BLaER1 (cell line): ENCODE data around the gene HAPSTR1.

Source experiments
- H3K27ac ChIP-seq: shearing (Covaris generic); formaldehyde crosslinking; 2 replicates; pipeline ENCODE4 v1.8.1; 2022
- H3K27me3 ChIP-seq: shearing (Covaris generic); formaldehyde crosslinking; 2 replicates; pipeline ENCODE4 v1.8.1; 2022
- H3K36me3 ChIP-seq: shearing (Covaris generic); formaldehyde crosslinking; 2 replicates; pipeline ENCODE4 v1.8.1; 2022
- H3K4me1 ChIP-seq: shearing (Covaris generic); formaldehyde crosslinking; 2 replicates; pipeline ENCODE4 v1.8.1; 2022
- H3K4me2 ChIP-seq: shearing (Covaris generic); formaldehyde crosslinking; 2 replicates; pipeline ENCODE4 v1.8.1; 2022
- H3K4me3 ChIP-seq: shearing (Covaris generic); formaldehyde crosslinking; 2 replicates; pipeline ENCODE4 v1.8.1; 2022
- H3K9ac ChIP-seq: shearing (Covaris generic); formaldehyde crosslinking; 2 replicates; pipeline ENCODE4 v1.8.1; 2022
- H3K9me3 ChIP-seq: shearing (Covaris generic); formaldehyde crosslinking; 2 replicates; pipeline ENCODE4 v1.8.1; 2022
- H4K20me1 ChIP-seq: shearing (Covaris generic); formaldehyde crosslinking; 2 replicates; pipeline ENCODE4 v1.8.1; 2022
- Cebpa-rat ChIP-seq: shearing (Covaris generic); IDR thresholded peaks from 2 replicates; pipeline ENCODE4 v1.8.1; 2022

The HAPSTR1 gene

DNA sequence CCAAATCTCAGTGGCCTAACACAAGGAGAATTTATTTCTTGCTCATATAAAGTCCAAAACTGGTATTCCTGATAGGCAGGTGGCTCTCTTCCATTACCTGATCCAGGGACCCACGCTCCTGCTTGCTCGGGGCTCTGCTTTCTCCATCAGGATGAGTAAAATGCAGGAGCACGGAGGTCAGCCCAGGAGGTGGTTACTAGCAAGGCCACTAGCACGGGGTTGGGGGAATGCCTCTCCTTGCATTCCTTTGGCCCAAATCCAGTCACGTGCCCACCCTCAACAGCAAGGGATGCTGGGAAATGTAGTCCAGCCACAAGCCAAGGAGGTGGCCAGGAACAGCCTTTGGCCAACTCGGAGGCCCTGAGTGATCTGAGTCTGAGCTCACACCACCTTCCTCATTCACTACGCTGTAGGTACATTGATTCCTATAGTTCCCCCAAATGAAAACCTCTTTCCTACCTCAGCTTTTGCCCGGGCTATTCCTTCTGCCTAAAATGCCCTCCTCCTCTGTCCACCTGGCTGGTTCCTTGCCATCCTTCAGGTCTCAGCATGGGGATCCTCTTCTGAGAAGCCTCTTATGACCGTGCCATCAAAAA is 38.3 kb upstream of the HAPSTR1 start:
- H3K36me3 ChIP-seq = no peaks in the 10 kb centered on the region
- peaks cover 47% of the 10 kb centered on the region for H3K4me1 ChIP-seq
- H3K27me3 ChIP-seq = no peaks in the 10 kb centered on the region
- no peak overlapping the region for H3K4me2 ChIP-seq
- H3K9me3 ChIP-seq = peaks cover 8% of the 10 kb centered on the region; the same call in 1 of the 2 replicates
- H3K9ac ChIP-seq = no peak overlapping the region
- TF ChIP-seq Cebpa-rat = no peak
- no peaks in the 10 kb centered on the region for H4K20me1 ChIP-seq
- H3K27ac ChIP-seq = no peak overlapping the region
- no peak overlapping the region for H3K4me3 ChIP-seq

DNA sequence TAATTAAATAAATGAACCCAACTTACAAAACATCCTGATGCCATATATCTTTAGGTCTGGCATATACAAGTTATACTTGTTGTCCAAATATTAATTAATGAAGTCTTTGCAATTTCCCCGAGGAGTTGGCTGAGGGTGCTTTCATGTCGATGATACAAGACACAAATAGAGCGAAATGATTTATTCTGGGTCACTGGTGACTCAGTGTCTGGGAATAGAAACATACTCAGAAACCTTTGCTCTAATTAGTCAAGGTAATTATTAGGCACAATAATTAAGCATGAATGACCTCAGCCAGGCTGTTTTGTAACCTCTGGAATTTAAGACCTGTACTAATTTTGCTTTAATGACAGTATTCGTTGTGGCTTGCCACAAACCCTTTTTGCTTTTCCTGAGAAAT is 37.0 kb upstream of the HAPSTR1 start:
- Histone ChIP-seq H3K36me3 (no peaks in the 10 kb centered on the region), H3K27me3 (no peaks in the 10 kb centered on the region), H4K20me1 (no peaks in the 10 kb centered on the region), H3K9me3 (peaks cover 21% of the 10 kb centered on the region), H3K4me1 (peaks cover 57% of the 10 kb centered on the region), H3K9ac (no peak overlapping the region), H3K4me3 (no peak overlapping the region), H3K4me2 (peak overlapping the region; percentile 23), H3K27ac (no peak overlapping the region)
- no peak for TF ChIP-seq Cebpa-rat

DNA sequence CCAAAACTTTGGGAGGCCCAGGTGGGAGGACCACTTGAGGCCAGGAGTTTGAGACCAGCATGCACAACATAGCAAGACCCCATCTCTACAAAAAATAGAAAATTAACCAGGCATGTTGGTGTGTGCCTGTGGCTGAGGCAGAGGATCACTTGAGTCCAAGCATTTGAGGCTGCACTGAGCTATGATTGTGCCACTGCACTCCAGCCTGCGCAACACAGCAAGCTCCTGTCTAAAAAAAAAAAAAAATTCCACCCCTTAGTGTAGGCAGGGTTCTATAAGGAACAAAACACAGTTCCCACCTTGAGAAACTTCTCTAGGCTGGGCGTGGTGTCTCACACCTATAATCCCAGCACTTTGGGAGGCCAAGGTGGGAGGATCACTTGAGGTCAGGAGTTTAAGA is 36.3 kb upstream of the HAPSTR1 start:
- Histone ChIP-seq H3K4me3 (no peak overlapping the region), H3K27ac (no peak overlapping the region; the same call in 1 of the 2 replicates), H3K27me3 (no peaks in the 10 kb centered on the region), H3K36me3 (no peaks in the 10 kb centered on the region), H3K9me3 (peaks cover 26% of the 10 kb centered on the region), H3K4me2 (peak overlapping the region; percentile 23), H3K4me1 (peaks cover 64% of the 10 kb centered on the region), H3K9ac (no peak overlapping the region), H4K20me1 (no peaks in the 10 kb centered on the region)
- no peak for TF ChIP-seq Cebpa-rat

DNA sequence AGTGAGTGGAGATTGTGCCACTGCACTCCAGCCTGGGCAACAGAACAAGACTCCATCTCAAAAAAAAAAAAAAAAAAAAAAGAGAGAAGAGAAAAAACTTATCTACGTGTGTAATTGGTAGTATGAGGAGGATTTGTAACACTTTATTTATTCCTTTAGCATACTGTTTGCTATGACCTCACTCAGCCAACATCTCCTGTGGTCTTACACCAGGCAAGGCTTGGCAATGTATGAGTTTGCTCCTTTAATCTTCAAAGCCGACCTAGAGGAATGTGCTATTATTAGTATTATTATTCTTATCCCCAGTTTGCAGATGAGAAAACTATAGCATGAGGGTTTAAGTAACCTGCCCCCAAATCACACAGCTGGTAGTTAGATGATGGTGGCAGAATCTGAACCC is 35.8 kb upstream of the HAPSTR1 start:
- Histone ChIP-seq H4K20me1 (no peaks in the 10 kb centered on the region), H3K9ac (no peak overlapping the region), H3K27me3 (no peaks in the 10 kb centered on the region), H3K27ac (peak overlapping the region; percentile 31; the same call in 1 of the 2 replicates), H3K4me2 (no peak overlapping the region), H3K36me3 (no peaks in the 10 kb centered on the region), H3K4me3 (no peak overlapping the region), H3K4me1 (peaks cover 69% of the 10 kb centered on the region), H3K9me3 (peaks cover 26% of the 10 kb centered on the region)
- TF ChIP-seq Cebpa-rat = no peak

DNA sequence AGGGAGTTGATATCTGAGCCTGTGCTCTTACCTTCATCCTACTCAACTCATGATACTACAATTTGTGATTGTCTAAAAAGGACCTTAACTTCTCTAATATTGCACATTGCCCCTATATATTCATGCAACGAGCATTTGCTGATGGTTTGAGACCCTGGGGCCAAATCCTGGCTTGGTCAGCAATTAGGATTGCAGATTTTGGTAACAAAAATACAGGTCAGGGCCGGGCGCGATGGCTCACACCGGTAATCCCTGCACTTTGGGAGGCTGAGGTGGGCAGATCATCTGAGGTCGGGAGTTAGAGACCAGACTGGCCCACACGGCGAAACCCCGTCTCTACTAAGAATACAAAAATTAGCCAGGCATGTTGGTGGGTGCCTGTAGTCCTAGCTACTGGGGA is 35.4 kb upstream of the HAPSTR1 start:
- peaks cover 73% of the 10 kb centered on the region for H3K4me1 ChIP-seq
- H3K9ac ChIP-seq = no peak overlapping the region
- H3K27ac ChIP-seq = peak overlapping the region; percentile 31; the same call in 1 of the 2 replicates
- H3K9me3 ChIP-seq = peaks cover 26% of the 10 kb centered on the region
- TF ChIP-seq Cebpa-rat = no peak
- H3K36me3 ChIP-seq = no peaks in the 10 kb centered on the region
- H3K27me3 ChIP-seq = no peaks in the 10 kb centered on the region
- H3K4me3 ChIP-seq = no peak overlapping the region
- H4K20me1 ChIP-seq = no peaks in the 10 kb centered on the region
- H3K4me2 ChIP-seq = peak overlapping the region; percentile 52

DNA sequence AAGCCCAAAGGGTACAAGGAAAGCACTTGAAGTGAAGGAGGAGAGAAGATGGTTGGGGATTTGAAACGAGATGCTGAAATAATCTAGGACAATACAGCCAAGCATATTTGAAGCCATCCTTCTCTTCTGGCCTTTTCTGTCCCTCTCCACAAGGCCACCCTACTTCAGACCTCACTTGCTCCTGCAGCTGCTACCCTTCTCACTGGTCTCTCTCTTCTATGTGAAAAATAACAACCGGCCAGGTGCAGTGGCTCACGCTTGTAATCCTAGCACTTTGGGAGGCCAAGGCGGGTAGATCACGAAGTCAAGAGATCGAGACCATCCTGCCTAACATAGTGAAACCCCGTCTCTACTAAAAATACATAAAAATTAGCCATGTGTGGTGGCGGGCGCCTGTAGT is 33.2 kb upstream of the HAPSTR1 start:
- Histone ChIP-seq H3K27ac (peak overlapping the region; percentile 95; the same call in 1 of the 2 replicates), H3K9ac (no peak overlapping the region), H3K4me3 (no peak overlapping the region), H3K4me2 (peak overlapping the region; percentile 28; the same call in 1 of the 2 replicates), H3K36me3 (no peaks in the 10 kb centered on the region), H3K9me3 (peaks cover 26% of the 10 kb centered on the region), H3K4me1 (peaks cover 95% of the 10 kb centered on the region), H4K20me1 (no peaks in the 10 kb centered on the region), H3K27me3 (no peaks in the 10 kb centered on the region)
- no peak for TF ChIP-seq Cebpa-rat

DNA sequence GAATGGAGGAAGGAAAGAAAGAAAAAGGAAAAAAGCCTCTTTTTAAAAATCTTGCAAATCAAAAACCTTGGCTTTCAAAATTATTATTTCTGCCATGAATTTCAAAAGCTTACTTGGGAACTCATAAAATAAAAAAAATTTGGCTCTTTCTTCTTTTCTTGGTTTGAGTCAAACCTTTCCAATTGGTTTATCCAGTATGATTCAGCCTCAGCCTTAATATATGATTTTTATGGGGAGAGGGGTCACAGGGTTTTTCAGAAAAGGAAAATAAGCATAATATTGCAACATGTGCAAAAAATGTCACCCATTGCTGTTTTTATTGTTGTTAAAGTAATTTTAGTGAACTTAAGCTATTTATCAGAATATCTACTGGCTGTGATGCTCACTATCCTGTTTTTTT is 31.2 kb upstream of the HAPSTR1 start:
- H3K9me3 ChIP-seq = peaks cover 26% of the 10 kb centered on the region
- H3K4me3 ChIP-seq = peak overlapping the region; percentile 56; the same call in 1 of the 2 replicates
- peak overlapping the region; percentile 95 for H3K27ac ChIP-seq
- H3K36me3 ChIP-seq = no peaks in the 10 kb centered on the region
- no peaks in the 10 kb centered on the region for H4K20me1 ChIP-seq
- peak overlapping the region; percentile 84 for H3K4me2 ChIP-seq
- H3K9ac ChIP-seq = peak overlapping the region; percentile 75
- peaks cover 95% of the 10 kb centered on the region for H3K4me1 ChIP-seq
- H3K27me3 ChIP-seq = no peaks in the 10 kb centered on the region
- TF ChIP-seq Cebpa-rat = no peak

DNA sequence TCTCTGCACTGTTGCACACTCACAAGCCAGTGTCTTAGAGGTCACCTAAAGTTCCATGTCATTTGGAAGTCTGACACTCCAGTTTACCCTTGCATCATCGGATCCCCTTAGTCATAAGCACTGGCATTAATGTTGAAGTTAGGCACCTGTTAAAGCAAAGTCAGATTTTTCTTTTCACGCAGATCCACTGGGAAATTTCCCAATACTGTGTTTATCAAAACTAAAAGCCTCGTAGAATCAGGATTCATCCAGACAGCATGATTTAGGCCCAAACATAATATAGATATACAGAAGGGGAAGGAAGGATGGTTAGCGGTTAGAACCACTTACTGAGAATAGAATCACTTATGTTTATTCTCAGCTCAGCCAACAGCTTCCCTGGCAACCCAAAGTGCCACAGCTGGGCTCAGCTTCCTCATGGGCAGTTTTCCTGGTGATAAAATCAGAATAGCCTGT is 30.1 kb upstream of the HAPSTR1 start:
- peak overlapping the region; percentile 84 for H3K4me2 ChIP-seq
- peak overlapping the region; percentile 75 for H3K9ac ChIP-seq
- peak overlapping the region; percentile 95 for H3K27ac ChIP-seq
- H3K4me1 ChIP-seq = peaks cover 84% of the 10 kb centered on the region
- no peaks in the 10 kb centered on the region for H3K36me3 ChIP-seq
- peak overlapping the region; percentile 56 for H3K4me3 ChIP-seq
- peak; percentile 77 for TF ChIP-seq Cebpa-rat
- H3K9me3 ChIP-seq = peaks cover 26% of the 10 kb centered on the region
- H4K20me1 ChIP-seq = no peaks in the 10 kb centered on the region
- H3K27me3 ChIP-seq = no peaks in the 10 kb centered on the region

DNA sequence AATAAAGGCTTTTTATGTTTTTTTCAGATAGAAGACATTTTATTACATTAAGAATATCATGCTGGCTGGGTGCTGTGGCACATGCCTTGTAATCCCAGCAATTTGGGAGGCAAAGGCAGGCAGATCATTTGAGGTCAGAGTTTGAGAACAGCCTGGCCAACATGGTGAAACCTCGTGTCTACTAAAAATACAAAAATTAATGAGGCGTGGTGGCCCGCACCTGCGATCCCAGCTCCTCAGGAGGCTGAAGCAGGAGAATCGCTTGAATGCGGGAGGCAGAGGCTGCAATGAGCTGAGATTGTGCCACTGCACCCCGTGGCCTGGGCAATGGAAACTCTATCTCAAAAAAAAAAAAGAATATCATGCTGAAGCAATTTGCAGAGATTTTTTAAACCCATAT is 29.1 kb upstream of the HAPSTR1 start:
- no peaks in the 10 kb centered on the region for H4K20me1 ChIP-seq
- no peaks in the 10 kb centered on the region for H3K36me3 ChIP-seq
- peak overlapping the region; percentile 56 for H3K4me3 ChIP-seq
- H3K27ac ChIP-seq = peak overlapping the region; percentile 95
- H3K9ac ChIP-seq = peak overlapping the region; percentile 75
- peak overlapping the region; percentile 84 for H3K4me2 ChIP-seq
- no peak for TF ChIP-seq Cebpa-rat
- H3K27me3 ChIP-seq = no peaks in the 10 kb centered on the region
- H3K9me3 ChIP-seq = peaks cover 26% of the 10 kb centered on the region
- H3K4me1 ChIP-seq = peaks cover 75% of the 10 kb centered on the region

DNA sequence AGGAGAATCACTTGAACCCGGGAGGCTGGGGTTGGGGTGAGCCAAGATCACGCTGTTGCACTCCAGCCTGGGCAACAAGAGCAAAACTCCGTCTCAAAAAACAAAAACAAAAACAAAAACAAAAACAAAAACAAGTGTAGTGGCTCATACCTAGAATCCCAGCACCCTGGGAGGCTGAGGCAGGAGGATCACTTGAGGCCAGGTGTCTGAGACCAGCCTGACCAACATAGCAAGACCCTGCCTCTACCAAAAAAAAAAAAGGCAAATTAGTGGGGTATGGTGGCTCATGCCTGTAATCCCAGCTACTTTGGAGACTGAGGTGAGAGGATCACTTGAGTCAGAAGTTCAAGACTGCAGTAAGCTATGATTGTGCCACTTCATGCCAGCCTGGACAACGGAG is 26.4 kb upstream of the HAPSTR1 start:
- Histone ChIP-seq H3K36me3 (no peaks in the 10 kb centered on the region), H3K27me3 (no peaks in the 10 kb centered on the region)
- TF ChIP-seq Cebpa-rat = no peak

More for the DNA sequence above, 26.4 kb upstream of the HAPSTR1 start:
- Histone ChIP-seq H3K27ac (no peak overlapping the region), H3K4me1 (peaks cover 47% of the 10 kb centered on the region), H3K4me2 (no peak overlapping the region), H3K9me3 (peaks cover 6% of the 10 kb centered on the region; the same call in 1 of the 2 replicates), H3K4me3 (no peak overlapping the region), H4K20me1 (no peaks in the 10 kb centered on the region), H3K9ac (no peak overlapping the region)
